Calu3 (cell line): ENCODE results near the gene KCNC4. TPM values are rescaled to one million over a fixed set of nuclear protein-coding genes. Genes with fewer than 3 reads are reported as not detected.
A peak's percentile ranks its signal among the peaks of the same experiment; 100 is the strongest.

Experiments
- BruUV-seq: library from RNA; stranded (reverse); fragments of 400-500 nt; replicated peaks from 2 replicates; lab custom pipeline; 2021; lab: Mats Ljungman, UMichigan
- CTCF ChIA-PET: fragments of 300-600 bp; sonication (Branson Sonifier 250); formaldehyde crosslinking; loops from one replicate; lab custom pipeline; 2022; ENCODE audit warnings: antibody characterized with exemption; lab: Charles Lee
- DNase-seq: peaks from one replicate; pipeline ENCODE4 v3.0.0; 2022
- H3K27ac Mint-ChIP-seq: one replicate; pipeline ENCODE4 v1.8.0; 2022; ENCODE audit warnings: mixed read lengths; ENCODE audit not compliant: unreplicated experiment
- H3K27me3 Mint-ChIP-seq: one replicate; pipeline ENCODE4 v1.8.0; 2022; ENCODE audit warnings: mixed read lengths; ENCODE audit not compliant: unreplicated experiment
- H3K36me3 Mint-ChIP-seq: one replicate; pipeline ENCODE4 v1.8.0; 2022; ENCODE audit warnings: mild to moderate bottlenecking, moderate library complexity, mixed read lengths; ENCODE audit not compliant: insufficient read depth, unreplicated experiment
- H3K4me1 Mint-ChIP-seq: one replicate; pipeline ENCODE4 v1.8.0; 2022; ENCODE audit warnings: mild to moderate bottlenecking, low read depth, mixed read lengths; ENCODE audit not compliant: unreplicated experiment
- H3K4me3 Mint-ChIP-seq: one replicate; pipeline ENCODE4 v1.8.0; 2022; ENCODE audit warnings: mild to moderate bottlenecking, low read depth, moderate library complexity, mixed read lengths; ENCODE audit not compliant: unreplicated experiment
- H3K9me3 Mint-ChIP-seq: one replicate; pipeline ENCODE4 v1.8.0; 2022; ENCODE audit warnings: low read depth, mixed read lengths; ENCODE audit not compliant: unreplicated experiment
- CTCF ChIP-seq: fragments of 200-600 bp; IDR thresholded peaks from one replicate; pipeline ENCODE4 v1.8.0; 2022; ENCODE audit warnings: antibody characterized with exemption; ENCODE audit not compliant: unreplicated experiment
- intact Hi-C: fragments of 100-400 bp; cut with micrococcal nuclease; formaldehyde crosslinking; loops from one replicate; pipeline ENCODE4 v1.10.0; 2022; ENCODE audit not compliant: unreplicated experiment
- total RNA-seq: library from RNA; stranded (reverse); gene quantifications from 2 replicates; pipeline ENCODE4 v1.2.3, GENCODE V29; 2022

The KCNC4 gene
- total RNA-seq, 1 experiment from 2014 or later = 24.3 TPM

- DNase-seq = no peak
- Mint-ChIP-seq H3K4me1 (peaks cover 63% of the 10 kb centered on the region), H3K9me3 (no peaks in the 10 kb centered on the region), H3K4me3 (peak overlapping the region; percentile 24), H3K27ac (peak overlapping the region; percentile 6), H3K36me3 (peaks cover 32% of the 10 kb centered on the region), H3K27me3 (no peaks in the 10 kb centered on the region)
- TF ChIP-seq CTCF = no peak
- BruUV-seq = no TSS peak
- CTCF ChIA-PET = no interaction called here
- intact Hi-C loops = no loop called here
Observed at GRCh38 chr1:110239441-110240430, 29.6 kb downstream of the KCNC4 start.

GRCh38 chr1:110240476-110241210, 30.5 kb downstream of the KCNC4 start:
- intact Hi-C loops = no loop called here
- CTCF ChIA-PET = no interaction called here

GRCh38 chr1:110241516-110241915, 31.4 kb downstream of the KCNC4 start:
- Mint-ChIP-seq H3K4me3 (no peak overlapping the region), H3K9me3 (no peaks in the 10 kb centered on the region), H3K4me1 (peaks cover 53% of the 10 kb centered on the region), H3K27ac (peak overlapping the region; percentile 25), H3K36me3 (peaks cover 22% of the 10 kb centered on the region), H3K27me3 (no peaks in the 10 kb centered on the region)
- no peak for DNase-seq
- CTCF ChIA-PET = no interaction called here
- BruUV-seq = no TSS peak
- intact Hi-C loops = no loop called here
- no peak for TF ChIP-seq CTCF

More at GRCh38 chr1:110240476-110241210, 30.5 kb downstream of the KCNC4 start:
- no peaks in the 10 kb centered on the region for H3K27me3 Mint-ChIP-seq
- no peak overlapping the region for H3K27ac Mint-ChIP-seq
- no peak for TF ChIP-seq CTCF
- no TSS peak for BruUV-seq
- DNase-seq = peak; percentile 9
- H3K36me3 Mint-ChIP-seq = peaks cover 27% of the 10 kb centered on the region
- H3K4me1 Mint-ChIP-seq = peaks cover 56% of the 10 kb centered on the region
- H3K4me3 Mint-ChIP-seq = peak overlapping the region; percentile 24
- no peaks in the 10 kb centered on the region for H3K9me3 Mint-ChIP-seq

GRCh38 chr1:110242062-110242461, 31.9 kb downstream of the KCNC4 start:
- no peak for TF ChIP-seq CTCF
- CTCF ChIA-PET = no interaction called here
- H3K36me3 Mint-ChIP-seq = peaks cover 22% of the 10 kb centered on the region
- no TSS peak for BruUV-seq
- no peaks in the 10 kb centered on the region for H3K9me3 Mint-ChIP-seq
- H3K4me3 Mint-ChIP-seq = no peak overlapping the region
- intact Hi-C loops = no loop called here
- peaks cover 48% of the 10 kb centered on the region for H3K4me1 Mint-ChIP-seq
- H3K27ac Mint-ChIP-seq = peak overlapping the region; percentile 25
- H3K27me3 Mint-ChIP-seq = no peaks in the 10 kb centered on the region
- DNase-seq = no peak
